OCI-LY3 (cell line): ENCODE data around the gene LSM12.

ENCODE experiments used
- EZH2phosphoT487 ChIP-seq: fragments of 200-600 bp; shearing (Covaris generic); IDR thresholded peaks from 2 replicates; pipeline ENCODE4 v1.6.1; 2018; ENCODE audit warnings: antibody characterized with exemption, mixed run types, low read depth
- TF ChIP-seq, protein P1 (sequence below): fragments of 200-600, 300-600 bp; sonication (generic); IDR thresholded peaks from 2 replicates; pipeline ENCODE4 v1.5.1; 2014; ENCODE audit warnings: antibody characterized with exemption, low read length, low read depth

DNA sequence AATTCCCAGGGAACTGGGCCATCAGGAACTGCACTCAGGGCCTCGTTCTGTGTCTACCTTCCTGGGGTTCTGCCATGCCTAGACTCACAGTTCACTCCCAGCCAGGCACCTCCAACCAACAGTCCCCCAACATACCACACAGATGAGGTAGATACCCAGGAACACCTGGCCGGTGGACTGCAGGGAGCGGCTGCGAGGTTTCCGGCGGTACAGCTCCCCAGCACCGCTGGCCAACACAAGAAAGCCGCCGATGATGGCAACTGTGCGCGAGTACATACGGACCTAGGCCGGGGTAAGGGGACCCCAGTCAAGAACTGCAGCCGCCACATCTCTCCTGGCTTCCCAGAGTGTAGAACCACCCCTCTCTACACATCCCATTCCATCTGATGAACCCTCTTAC is 53.6 kb downstream of the LSM12 start:
- TF ChIP-seq, protein P1, sequence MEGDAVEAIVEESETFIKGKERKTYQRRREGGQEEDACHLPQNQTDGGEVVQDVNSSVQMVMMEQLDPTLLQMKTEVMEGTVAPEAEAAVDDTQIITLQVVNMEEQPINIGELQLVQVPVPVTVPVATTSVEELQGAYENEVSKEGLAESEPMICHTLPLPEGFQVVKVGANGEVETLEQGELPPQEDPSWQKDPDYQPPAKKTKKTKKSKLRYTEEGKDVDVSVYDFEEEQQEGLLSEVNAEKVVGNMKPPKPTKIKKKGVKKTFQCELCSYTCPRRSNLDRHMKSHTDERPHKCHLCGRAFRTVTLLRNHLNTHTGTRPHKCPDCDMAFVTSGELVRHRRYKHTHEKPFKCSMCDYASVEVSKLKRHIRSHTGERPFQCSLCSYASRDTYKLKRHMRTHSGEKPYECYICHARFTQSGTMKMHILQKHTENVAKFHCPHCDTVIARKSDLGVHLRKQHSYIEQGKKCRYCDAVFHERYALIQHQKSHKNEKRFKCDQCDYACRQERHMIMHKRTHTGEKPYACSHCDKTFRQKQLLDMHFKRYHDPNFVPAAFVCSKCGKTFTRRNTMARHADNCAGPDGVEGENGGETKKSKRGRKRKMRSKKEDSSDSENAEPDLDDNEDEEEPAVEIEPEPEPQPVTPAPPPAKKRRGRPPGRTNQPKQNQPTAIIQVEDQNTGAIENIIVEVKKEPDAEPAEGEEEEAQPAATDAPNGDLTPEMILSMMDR = no peak
- no peak for TF ChIP-seq EZH2phosphoT487
